ENCODE data around the gene MSANTD3. TPM values are rescaled to one million over a fixed set of nuclear protein-coding genes. Genes with fewer than 3 reads are reported as not detected.

Gene MSANTD3
- total and polyA plus RNA-seq, 2 of the 4 experiments (the other 2 are of a cell fraction), result 45.5 to 55.9 TPM

DNA sequence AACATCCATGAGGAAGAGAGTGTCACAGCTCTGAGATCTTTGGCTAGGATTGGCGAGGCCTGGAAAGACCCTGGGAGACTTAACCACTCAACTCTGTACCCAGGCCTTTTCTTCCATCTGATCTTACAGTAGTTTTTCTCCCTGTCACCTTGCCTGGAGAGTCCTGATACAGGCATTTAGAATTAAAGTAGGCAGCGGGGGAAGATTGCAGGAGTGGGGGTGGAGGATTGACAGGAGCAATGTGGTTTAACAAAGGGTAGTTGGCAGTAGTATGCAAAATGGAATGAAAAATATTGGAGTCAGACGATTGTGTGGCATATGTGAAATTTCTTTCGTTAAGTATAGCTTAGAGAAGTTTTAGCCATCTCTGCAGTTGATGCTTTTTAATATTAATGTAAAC lies 62.9 kb downstream of the MSANTD3 start:
- Histone ChIP-seq H2AK5ac (ENCODE audit: low read depth, low read length) (no peak overlapping the region), H3K36me3 (ENCODE audit: control insufficient read depth, insufficient read depth, low read length) (no peaks in the 10 kb centered on the region), H4K20me1 (ENCODE audit: insufficient read depth, low read length) (no peaks in the 10 kb centered on the region), H2BK15ac (ENCODE audit: low read depth, low read length) (no peak overlapping the region), H2AFZ (replicated peaks; ENCODE audit: low read length, poor library complexity) (no peak overlapping the region), H2BK5ac (ENCODE audit: low read depth, low read length, poor library complexity, severe bottlenecking) (no peak overlapping the region), H4K8ac (ENCODE audit: low read depth in 2 of 2, low read length in 2 of 2) (no peak overlapping the region), H3K56ac (ENCODE audit: extremely low read depth, insufficient read depth, low read length) (no peak overlapping the region), H3K23ac (ENCODE audit: low read depth, low read length) (no peak overlapping the region), H2BK20ac (ENCODE audit: low read depth, low read length) (no peak overlapping the region), H3K4me3 (ENCODE audit: insufficient read depth, low read depth, low read length) (no peak overlapping the region), H3K18ac (ENCODE audit: low read depth, low read length) (no peak overlapping the region), H4K5ac (ENCODE audit: low read depth, low read length) (no peak overlapping the region), H3K27me3 (ENCODE audit: control insufficient read depth, insufficient read depth, low read length) (no peaks in the 10 kb centered on the region), H3K9me1 (ENCODE audit: insufficient read depth, low read length) (no peaks in the 10 kb centered on the region), H3K9ac (ENCODE audit: low read depth, low read length) (no peak overlapping the region), H3K27ac (ENCODE audit: insufficient read depth, low read length) (no peak overlapping the region), H4K91ac (ENCODE audit: insufficient read depth, low read depth, low read length) (no peak overlapping the region), H3K4me1 (ENCODE audit: control insufficient read depth, insufficient read depth, low read length) (peaks cover 2% of the 10 kb centered on the region), H3K9me3 (ENCODE audit: control insufficient read depth, insufficient read depth, low read length) (no peaks in the 10 kb centered on the region), H3K4ac (ENCODE audit: low read depth, low read length) (no peak overlapping the region), H3K14ac (replicated peaks; ENCODE audit: low read depth, low read length) (no peak overlapping the region), H2AK9ac (replicated peaks; ENCODE audit: low read depth, low read length, poor library complexity) (no peak overlapping the region), H3K4me2 (ENCODE audit: low read depth, low read length) (no peak overlapping the region), H2BK120ac (ENCODE audit: low read depth, low read length) (no peak overlapping the region), H3K79me1 (ENCODE audit: low read depth in 1 of 2, low read length in 2 of 2) (peaks cover 10 to 25% of the 10 kb centered on the region in 2 experiments; a peak in 3 of 4 replicates)
- BruUV-seq (replicated peaks), result no TSS peak
- POLR2A ChIA-PET (ENCODE audit: unreplicated experiment), result interaction anchor here (0.5 kb wide), 1 partner anchor 13 kb away, joined by 10 read pairs; no protein-coding TSS in a partner anchor
- no CpG with 5 or more reads among the region's 4 CpGs for WGBS, 2 experiments (ENCODE audit: extremely low coverage in 2 of 2, insufficient read length in 1 of 2)
- in situ Hi-C loops (cut with MboI; ENCODE audit: low sequenced_read_pairs) (no loop called here), dilution Hi-C loops (cut with HindIII; ENCODE audit: low sequenced_read_pairs, unreplicated experiment) (no loop called here), intact Hi-C loops (cut with micrococcal nuclease) (loop anchor here (5.0 kb wide), 1 partner anchor 268 kb away; no protein-coding TSS in a partner anchor)
- DNase-seq (no peak), ATAC-seq (ENCODE audit: low read depth) (no peak)
- CTCF ChIA-PET, result no interaction called here
- TF ChIP-seq USF2 (IDR thresholded peaks at IDR 0.05; ENCODE audit: low read depth, low read length), result no peak
- TF ChIP-seq, protein P1, sequence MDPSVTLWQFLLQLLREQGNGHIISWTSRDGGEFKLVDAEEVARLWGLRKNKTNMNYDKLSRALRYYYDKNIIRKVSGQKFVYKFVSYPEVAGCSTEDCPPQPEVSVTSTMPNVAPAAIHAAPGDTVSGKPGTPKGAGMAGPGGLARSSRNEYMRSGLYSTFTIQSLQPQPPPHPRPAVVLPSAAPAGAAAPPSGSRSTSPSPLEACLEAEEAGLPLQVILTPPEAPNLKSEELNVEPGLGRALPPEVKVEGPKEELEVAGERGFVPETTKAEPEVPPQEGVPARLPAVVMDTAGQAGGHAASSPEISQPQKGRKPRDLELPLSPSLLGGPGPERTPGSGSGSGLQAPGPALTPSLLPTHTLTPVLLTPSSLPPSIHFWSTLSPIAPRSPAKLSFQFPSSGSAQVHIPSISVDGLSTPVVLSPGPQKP (IDR thresholded peaks at IDR 0.05; ENCODE audit: borderline replicate concordance, low read depth, low read length), result no peak
- no peak for TF ChIP-seq CEBPB (IDR thresholded peaks at IDR 0.05; ENCODE audit: low read depth, low read length)
- no peak for TF ChIP-seq MAZ (IDR thresholded peaks at IDR 0.05; ENCODE audit: borderline replicate concordance, low read depth, low read length)
- no peak for TF ChIP-seq RAD21 (IDR thresholded peaks at IDR 0.05; ENCODE audit: low read length)
- TF ChIP-seq BHLHE40 (IDR thresholded peaks at IDR 0.05; ENCODE audit: low read depth, low read length), result no peak
- no peak for TF ChIP-seq POLR2A (IDR thresholded peaks at IDR 0.05; ENCODE audit: low read depth, low read length)
- TF ChIP-seq FOS (IDR thresholded peaks at IDR 0.05; ENCODE audit: low read depth, low read length), result no peak
- TF ChIP-seq SMC3 (IDR thresholded peaks at IDR 0.05; ENCODE audit: low read depth, low read length), result no peak
- no peak for TF ChIP-seq RCOR1 (IDR thresholded peaks at IDR 0.05; ENCODE audit: insufficient replicate concordance, low read length)
- no peak for TF ChIP-seq CHD1 (IDR thresholded peaks at IDR 0.05; ENCODE audit: low read depth, low read length)
- TF ChIP-seq RFX5 (IDR thresholded peaks at IDR 0.05; ENCODE audit: low read depth, low read length), result no peak
- TF ChIP-seq MAFK (IDR thresholded peaks at IDR 0.05; ENCODE audit: low read depth, low read length), result no peak
